HL-60 (cell line): ENCODE results near the gene BANF1.

Experiments
- DNase-seq, 2 experiments: peaks; one replicate each; pipeline ENCODE4 v3.0.0-alpha.2; 2010 to 2020; ENCODE audit warnings: low read depth in 1 of 2, low spot score in 1 of 2
- H3K27ac ChIP-seq: fragments of 250-450 bp; sonication (Bioruptor Pico); replicated peaks from 2 replicates; pipeline ENCODE4 v1.5.1; 2020; ENCODE audit warnings: mild to moderate bottlenecking, moderate library complexity
- H3K27me3 ChIP-seq: fragments of 250-450 bp; sonication (Bioruptor Pico); 2 replicates; pipeline ENCODE4 v1.5.1; 2021; ENCODE audit warnings: mild to moderate bottlenecking, moderate library complexity; ENCODE audit not compliant: insufficient read depth, poor library complexity, severe bottlenecking
- H3K4me3 ChIP-seq: replicated peaks from 2 replicates; pipeline ENCODE4 v1.5.1; 2011; ENCODE audit warnings: mild to moderate bottlenecking, control low read depth, low read length; ENCODE audit not compliant: insufficient read depth
- GABPA ChIP-seq: IDR thresholded peaks from 2 replicates; pipeline ENCODE4 v1.6.1; 2012; ENCODE audit warnings: low read depth
- POLR2AphosphoS5 ChIP-seq: IDR thresholded peaks from 2 replicates; pipeline ENCODE4 v1.6.1; 2012; ENCODE audit warnings: low read depth
- SPI1 ChIP-seq: IDR thresholded peaks from 2 replicates; pipeline ENCODE4 v1.6.1; 2012; ENCODE audit warnings: low read depth, mild to moderate bottlenecking, borderline replicate concordance
- TF ChIP-seq, protein P1 (sequence below): IDR thresholded peaks from one replicate; pipeline ENCODE4 v1.5.1; 2011; ENCODE audit warnings: low read length, control low read depth, inconsistent platforms; ENCODE audit not compliant: insufficient read depth
- TF ChIP-seq, protein P2 (sequence below): IDR thresholded peaks from 2 replicates; pipeline ENCODE4 v1.6.1; 2012; ENCODE audit warnings: low read depth; ENCODE audit not compliant: insufficient replicate concordance

Gene BANF1

DNA sequence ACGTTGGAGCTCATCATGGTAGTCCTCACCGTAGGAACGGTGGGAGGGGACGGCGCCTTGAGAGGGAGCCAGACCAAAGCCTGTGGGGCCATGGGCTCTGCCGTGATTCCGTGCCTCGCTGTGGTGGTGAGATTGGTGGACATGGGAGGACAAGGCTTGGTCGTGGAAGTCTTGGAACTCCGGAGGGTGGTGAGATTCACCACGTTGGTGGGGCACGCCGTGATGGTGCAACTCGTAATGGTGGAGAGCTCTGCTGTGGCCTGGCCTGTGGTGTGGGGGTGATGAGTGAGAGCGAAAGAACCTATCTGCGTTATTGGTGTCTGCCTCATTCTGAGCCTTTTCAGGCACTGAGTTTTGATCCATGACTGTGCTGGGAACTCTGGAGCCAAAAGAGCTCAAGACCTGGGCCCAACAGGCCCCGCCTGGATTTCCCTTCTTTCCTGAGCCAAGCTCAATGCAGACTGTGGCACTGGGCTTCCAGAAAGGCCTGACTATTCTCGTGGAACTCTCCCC lies 23.8 kb downstream of the BANF1 start, which contains the start of gene CATSPER1:
Gene CATSPER1, minus strand, starts transcription at position 463 of the 513 bp plus-strand sequence. Its CDS starts 100 bp downstream, at position 363.
- Histone ChIP-seq H3K27ac (no peak within 1 kb of the TSS), H3K27me3 (peaks cover 5% of the 10 kb centered on the region), H3K4me3 (no peak within 1 kb of the TSS)
- TF ChIP-seq GABPA (no peak), POLR2AphosphoS5 (no peak)
- TF ChIP-seq, protein P1, sequence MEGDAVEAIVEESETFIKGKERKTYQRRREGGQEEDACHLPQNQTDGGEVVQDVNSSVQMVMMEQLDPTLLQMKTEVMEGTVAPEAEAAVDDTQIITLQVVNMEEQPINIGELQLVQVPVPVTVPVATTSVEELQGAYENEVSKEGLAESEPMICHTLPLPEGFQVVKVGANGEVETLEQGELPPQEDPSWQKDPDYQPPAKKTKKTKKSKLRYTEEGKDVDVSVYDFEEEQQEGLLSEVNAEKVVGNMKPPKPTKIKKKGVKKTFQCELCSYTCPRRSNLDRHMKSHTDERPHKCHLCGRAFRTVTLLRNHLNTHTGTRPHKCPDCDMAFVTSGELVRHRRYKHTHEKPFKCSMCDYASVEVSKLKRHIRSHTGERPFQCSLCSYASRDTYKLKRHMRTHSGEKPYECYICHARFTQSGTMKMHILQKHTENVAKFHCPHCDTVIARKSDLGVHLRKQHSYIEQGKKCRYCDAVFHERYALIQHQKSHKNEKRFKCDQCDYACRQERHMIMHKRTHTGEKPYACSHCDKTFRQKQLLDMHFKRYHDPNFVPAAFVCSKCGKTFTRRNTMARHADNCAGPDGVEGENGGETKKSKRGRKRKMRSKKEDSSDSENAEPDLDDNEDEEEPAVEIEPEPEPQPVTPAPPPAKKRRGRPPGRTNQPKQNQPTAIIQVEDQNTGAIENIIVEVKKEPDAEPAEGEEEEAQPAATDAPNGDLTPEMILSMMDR: no peak
- DNase-seq: no peak

DNA sequence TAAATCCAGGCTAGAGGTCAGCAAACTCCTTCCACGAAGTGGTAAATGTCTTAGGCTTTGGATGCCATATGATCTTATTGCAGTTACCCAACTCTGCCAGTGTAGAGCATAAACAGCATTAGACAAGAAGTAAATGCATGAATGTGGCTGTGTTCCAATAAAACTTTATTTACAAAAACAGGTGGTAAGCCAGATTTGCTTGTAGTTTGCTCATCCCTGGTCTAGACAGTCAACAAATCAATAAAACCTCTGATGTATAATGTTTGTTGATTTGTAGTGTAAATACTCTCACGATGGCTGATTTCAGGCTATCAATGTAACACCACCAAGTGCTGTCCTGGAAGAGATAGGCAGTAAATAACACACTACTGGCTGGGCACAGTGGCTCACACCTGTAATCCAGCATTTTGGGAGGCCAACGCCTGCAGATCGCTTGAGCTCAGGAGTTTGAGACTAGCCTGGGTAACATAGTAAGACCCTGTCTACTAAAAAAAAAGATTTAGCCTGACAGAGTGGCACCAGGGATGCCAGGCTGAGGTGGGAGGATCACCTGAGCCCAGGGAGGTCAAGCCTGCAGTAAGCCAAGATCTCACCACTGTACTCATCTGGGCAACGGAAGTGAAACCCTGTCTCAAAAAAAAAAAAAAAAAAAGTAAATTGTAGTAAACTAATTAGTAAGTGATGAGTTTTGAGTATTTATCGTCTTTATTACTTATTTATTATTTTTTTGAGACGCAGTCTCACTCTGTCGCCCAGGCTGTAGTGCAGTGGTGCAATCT lies 30.8 kb downstream of the BANF1 start:
- Histone ChIP-seq H3K27ac (no peak overlapping the region), H3K4me3 (no peak overlapping the region), H3K27me3 (peaks cover 2% of the 10 kb centered on the region)
- DNase-seq: no peak
- TF ChIP-seq, protein P2, sequence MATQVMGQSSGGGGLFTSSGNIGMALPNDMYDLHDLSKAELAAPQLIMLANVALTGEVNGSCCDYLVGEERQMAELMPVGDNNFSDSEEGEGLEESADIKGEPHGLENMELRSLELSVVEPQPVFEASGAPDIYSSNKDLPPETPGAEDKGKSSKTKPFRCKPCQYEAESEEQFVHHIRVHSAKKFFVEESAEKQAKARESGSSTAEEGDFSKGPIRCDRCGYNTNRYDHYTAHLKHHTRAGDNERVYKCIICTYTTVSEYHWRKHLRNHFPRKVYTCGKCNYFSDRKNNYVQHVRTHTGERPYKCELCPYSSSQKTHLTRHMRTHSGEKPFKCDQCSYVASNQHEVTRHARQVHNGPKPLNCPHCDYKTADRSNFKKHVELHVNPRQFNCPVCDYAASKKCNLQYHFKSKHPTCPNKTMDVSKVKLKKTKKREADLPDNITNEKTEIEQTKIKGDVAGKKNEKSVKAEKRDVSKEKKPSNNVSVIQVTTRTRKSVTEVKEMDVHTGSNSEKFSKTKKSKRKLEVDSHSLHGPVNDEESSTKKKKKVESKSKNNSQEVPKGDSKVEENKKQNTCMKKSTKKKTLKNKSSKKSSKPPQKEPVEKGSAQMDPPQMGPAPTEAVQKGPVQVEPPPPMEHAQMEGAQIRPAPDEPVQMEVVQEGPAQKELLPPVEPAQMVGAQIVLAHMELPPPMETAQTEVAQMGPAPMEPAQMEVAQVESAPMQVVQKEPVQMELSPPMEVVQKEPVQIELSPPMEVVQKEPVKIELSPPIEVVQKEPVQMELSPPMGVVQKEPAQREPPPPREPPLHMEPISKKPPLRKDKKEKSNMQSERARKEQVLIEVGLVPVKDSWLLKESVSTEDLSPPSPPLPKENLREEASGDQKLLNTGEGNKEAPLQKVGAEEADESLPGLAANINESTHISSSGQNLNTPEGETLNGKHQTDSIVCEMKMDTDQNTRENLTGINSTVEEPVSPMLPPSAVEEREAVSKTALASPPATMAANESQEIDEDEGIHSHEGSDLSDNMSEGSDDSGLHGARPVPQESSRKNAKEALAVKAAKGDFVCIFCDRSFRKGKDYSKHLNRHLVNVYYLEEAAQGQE: no peak
- TF ChIP-seq, protein P1: no peak
- TF ChIP-seq GABPA (no peak), POLR2AphosphoS5 (no peak), SPI1 (no peak)

DNA sequence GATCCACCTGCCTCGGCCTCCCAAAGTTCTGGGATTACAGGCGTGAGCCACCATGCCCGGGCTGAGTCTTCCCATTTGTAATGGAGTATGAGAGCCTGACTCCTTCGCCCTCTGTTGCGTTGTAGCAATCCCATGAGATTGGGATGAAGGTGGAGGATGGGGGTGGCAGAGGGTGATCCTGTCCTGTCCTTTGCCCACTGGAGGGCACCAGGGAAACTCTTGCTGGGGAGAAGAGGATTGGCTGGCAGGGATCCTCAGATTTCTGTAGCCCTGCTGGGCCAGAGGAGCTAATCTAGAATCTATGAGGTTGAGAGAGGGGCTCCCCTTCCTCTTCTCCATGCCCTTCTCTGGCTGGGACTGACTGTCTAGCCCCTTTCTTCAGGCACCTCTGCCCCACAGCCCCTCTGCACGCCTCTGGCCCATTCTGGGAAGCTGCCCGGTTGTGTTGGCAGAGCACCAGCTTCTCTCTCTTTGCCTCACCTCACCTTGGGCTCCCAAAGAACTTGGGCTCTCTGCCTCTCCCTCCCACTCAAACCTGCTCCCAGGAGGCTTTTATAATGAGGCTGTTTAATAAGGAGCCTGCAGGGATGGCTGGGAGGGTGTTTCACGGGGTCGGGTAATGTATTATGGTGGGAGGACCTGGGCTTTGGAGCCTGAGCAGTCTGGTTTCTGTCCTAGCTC lies 33.5 kb downstream of the BANF1 start:
- Histone ChIP-seq H3K27ac (no peak overlapping the region), H3K27me3 (peaks cover 2% of the 10 kb centered on the region), H3K4me3 (no peak overlapping the region)
- no peak for DNase-seq
- TF ChIP-seq GABPA: no peak
- TF ChIP-seq, protein P2: no peak
- TF ChIP-seq, protein P1: no peak
- no peak for TF ChIP-seq SPI1
- TF ChIP-seq POLR2AphosphoS5: no peak
